Measurements from ENCODE around the gene PDZD2. TPM values are rescaled to one million over a fixed set of nuclear protein-coding genes. Genes with fewer than 3 reads are reported as not detected.
"Not testable (repeated sequence)": the region's sequence is repeated elsewhere in the genome, so short reads cannot be mapped to it uniquely, and the experiment has no call there.

Gene PDZD2
- total RNA-seq, 1 experiment from 2014 or later, result 0.37 TPM

- ChIA-PET POLR2A (no interaction called here), RAD21 (ENCODE audit: low non-redundant PET in 1 of 2, low total read pairs in 2 of 2, uncharacterized antibody in 2 of 2, unreplicated experiment in 2 of 2) (no interaction called here), CTCF (no interaction called here)
- Histone ChIP-seq H3K4me1 (ENCODE audit: control insufficient read depth in 1 of 2, insufficient read depth in 2 of 2, low read length in 2 of 2) (no peaks in the 10 kb centered on the region), H2AFZ (ENCODE audit: low read depth, low read length, poor library complexity, severe bottlenecking) (no peak overlapping the region), H3K9ac (ENCODE audit: low read length) (no peak overlapping the region), H3K27me3 (ENCODE audit: insufficient read depth, low read length) (peaks cover 9% of the 10 kb centered on the region), H3K9me2 (ENCODE audit: insufficient read depth) (no peaks in the 10 kb centered on the region), H3K79me2 (ENCODE audit: insufficient read depth, low read length) (no peaks in the 10 kb centered on the region), H3K36me3 (ENCODE audit: control insufficient read depth in 1 of 2, insufficient read depth in 2 of 2, low read length in 2 of 2) (no peaks in the 10 kb centered on the region), H3K4me3 (replicated peaks in 1 of 2; ENCODE audit: low read depth in 1 of 2, low read length in 2 of 2) (no peak overlapping the region), H4K20me1 (ENCODE audit: insufficient read depth) (no peaks in the 10 kb centered on the region), H3K4me2 (ENCODE audit: low read length) (no peak overlapping the region), H3K27ac (ENCODE audit: low read depth, low read length) (no peak overlapping the region), H3K9me3 (ENCODE audit: control insufficient read depth in 1 of 2, insufficient read depth in 1 of 2, low read depth in 1 of 2, low read length in 2 of 2) (no peaks in the 10 kb centered on the region)
- TF ChIP-seq EZH2 (IDR thresholded peaks at IDR 0.05) (no peak), POLR2AphosphoS5 (IDR thresholded peaks at IDR 0.05; ENCODE audit: low read depth, low read length) (no peak), EZH2phosphoT487 (IDR thresholded peaks at IDR 0.05; ENCODE audit: borderline replicate concordance) (no peak), CTCF (IDR thresholded peaks at IDR 0.05 in 2 of 3, conservative IDR thresholded peaks at IDR 0.05 in 1 of 3; ENCODE audit: borderline replicate concordance in 1 of 3, insufficient read depth in 1 of 3, low read depth in 2 of 3, low read length in 2 of 3) (no peak)
- intact Hi-C loops (cut with micrococcal nuclease), result no loop called here
- DNase-seq (ENCODE audit: low read depth, low spot score), result no peak
- no TSS peak for BruUV-seq (replicated peaks)
- no peak for ATAC-seq
Observed at GRCh38 chr5:31761877-31762276, 122.9 kb downstream of the PDZD2 start.

GRCh38 chr5:31763424-31763823, 124.5 kb downstream of the PDZD2 start:
- intact Hi-C loops (cut with micrococcal nuclease), result no loop called here
- Histone ChIP-seq H3K9ac (ENCODE audit: low read length) (no peak overlapping the region), H3K27me3 (ENCODE audit: insufficient read depth, low read length) (peaks cover 9% of the 10 kb centered on the region), H3K4me1 (ENCODE audit: control insufficient read depth in 1 of 2, insufficient read depth in 2 of 2, low read length in 2 of 2) (no peaks in the 10 kb centered on the region), H3K4me3 (replicated peaks in 1 of 2; ENCODE audit: low read depth in 1 of 2, low read length in 2 of 2) (no peak overlapping the region), H2AFZ (ENCODE audit: low read depth, low read length, poor library complexity, severe bottlenecking) (no peak overlapping the region), H3K4me2 (ENCODE audit: low read length) (no peak overlapping the region), H3K79me2 (ENCODE audit: insufficient read depth, low read length) (no peaks in the 10 kb centered on the region), H3K9me2 (ENCODE audit: insufficient read depth) (no peaks in the 10 kb centered on the region), H3K36me3 (ENCODE audit: control insufficient read depth in 1 of 2, insufficient read depth in 2 of 2, low read length in 2 of 2) (no peaks in the 10 kb centered on the region), H4K20me1 (ENCODE audit: insufficient read depth) (no peaks in the 10 kb centered on the region), H3K27ac (ENCODE audit: low read depth, low read length) (no peak overlapping the region), H3K9me3 (ENCODE audit: control insufficient read depth in 1 of 2, insufficient read depth in 1 of 2, low read depth in 1 of 2, low read length in 2 of 2) (no peaks in the 10 kb centered on the region)
- ChIA-PET POLR2A (no interaction called here), RAD21 (ENCODE audit: low non-redundant PET in 1 of 2, low total read pairs in 2 of 2, uncharacterized antibody in 2 of 2, unreplicated experiment in 2 of 2) (no interaction called here), CTCF (interaction anchor here (1.0 kb wide), 1 partner anchor 313 kb away, joined by 3 read pairs; no protein-coding TSS in a partner anchor)
- TF ChIP-seq POLR2A (IDR thresholded peaks at IDR 0.05; ENCODE audit: borderline replicate concordance, extremely low read depth, insufficient read depth, insufficient read length), result no peak
- TF ChIP-seq SP1 (IDR thresholded peaks at IDR 0.05; ENCODE audit: low read depth), result no peak
- TF ChIP-seq FOSL1 (IDR thresholded peaks at IDR 0.05; ENCODE audit: low read depth), result no peak
- no TSS peak for BruUV-seq (replicated peaks)
- DNase-seq (ENCODE audit: low read depth, low spot score) (no peak), ATAC-seq (no peak)

GRCh38 chr5:31764687-31765086, 125.8 kb downstream of the PDZD2 start:
- H3K9me2 ChIP-seq (ENCODE audit: insufficient read depth); H3K36me3 ChIP-seq (ENCODE audit: control insufficient read depth in 1 of 2, insufficient read depth in 2 of 2, low read length in 2 of 2); H4K20me1 ChIP-seq (ENCODE audit: insufficient read depth); H3K4me1 ChIP-seq (ENCODE audit: control insufficient read depth in 1 of 2, insufficient read depth in 2 of 2, low read length in 2 of 2); intact Hi-C loops (cut with micrococcal nuclease); H3K4me3 ChIP-seq (replicated peaks in 1 of 2; ENCODE audit: low read depth in 1 of 2, low read length in 2 of 2); RAD21 ChIA-PET (ENCODE audit: low non-redundant PET in 1 of 2, low total read pairs in 2 of 2, uncharacterized antibody in 2 of 2, unreplicated experiment in 2 of 2); DNase-seq (ENCODE audit: low read depth, low spot score); H3K27ac ChIP-seq (ENCODE audit: low read depth, low read length); CTCF ChIA-PET; H3K79me2 ChIP-seq (ENCODE audit: insufficient read depth, low read length); BruUV-seq (replicated peaks); H3K4me2 ChIP-seq (ENCODE audit: low read length); ATAC-seq; H3K9me3 ChIP-seq (ENCODE audit: control insufficient read depth in 1 of 2, insufficient read depth in 1 of 2, low read depth in 1 of 2, low read length in 2 of 2); H3K27me3 ChIP-seq (ENCODE audit: insufficient read depth, low read length); H2AFZ ChIP-seq (ENCODE audit: low read depth, low read length, poor library complexity, severe bottlenecking); POLR2A ChIA-PET; H3K9ac ChIP-seq (ENCODE audit: low read length): not testable (repeated sequence)
